Naive thymus-derived CD4-positive, alpha-beta T cell (primary cell): ENCODE measurements around the gene SELPLG. TPM values are rescaled to one million over a fixed set of nuclear protein-coding genes. Genes with fewer than 3 reads are reported as not detected.

Experiments used
- ATAC-seq: fragments of 150-1000 bp; cut with Tn5 transposase; 2 replicates; pipeline ENCODE4 v1.10.0; 2021; ENCODE audit warnings: mild to moderate bottlenecking, moderate library complexity
- CTCF ChIA-PET: fragments of 350-600 bp; sonication (Branson Sonifier 250); formaldehyde crosslinking; loops from one replicate; lab custom pipeline; 2021; ENCODE audit warnings: antibody characterized with exemption; lab: Charles Lee
- POLR2A ChIA-PET: fragments of 350-600 bp; sonication (Branson Sonifier 250); formaldehyde crosslinking; loops from one replicate; lab custom pipeline; 2021; ENCODE audit warnings: antibody characterized with exemption, inconsistent platforms; lab: Charles Lee
- DNase-seq, 9 donors: peaks; one replicate each; pipeline versions ENCODE4 v3.0.0 to v3.0.0-alpha.2; 2020 to 2022; ENCODE audit warnings: mixed read lengths in 1 of 9
- H3K27ac ChIP-seq: one replicate; pipeline ENCODE4 v1.7.0; 2013; ENCODE audit warnings: mild to moderate bottlenecking, low read depth, low read length, moderate library complexity
- H3K27me3 ChIP-seq, 2 donors: one replicate each; pipeline ENCODE4 v1.7.0; 2013; ENCODE audit warnings: low read length in 2 of 2, mild to moderate bottlenecking in 2 of 2, moderate library complexity in 2 of 2; ENCODE audit not compliant: control insufficient read depth in 2 of 2, insufficient read depth in 2 of 2
- H3K36me3 ChIP-seq, 3 experiments: 1 replicate in 2 of 3; 2 replicates in 1 of 3; pipeline ENCODE4 v1.7.0; 2013; ENCODE audit warnings: low read length in 3 of 3, mild to moderate bottlenecking in 3 of 3, moderate library complexity in 1 of 3; ENCODE audit not compliant: insufficient read depth in 3 of 3, control insufficient read depth in 2 of 3
- H3K4me1 ChIP-seq, 2 donors: one replicate each; pipeline ENCODE4 v1.7.0; 2013; ENCODE audit warnings: low read length in 2 of 2, mild to moderate bottlenecking in 2 of 2, moderate library complexity in 1 of 2; ENCODE audit not compliant: control insufficient read depth in 2 of 2, insufficient read depth in 2 of 2
- H3K4me3 ChIP-seq: 2 replicates; pipeline ENCODE4 v1.7.0; 2013; ENCODE audit warnings: mild to moderate bottlenecking, low read length
- H3K9me3 ChIP-seq, 3 experiments: 1 replicate in 2 of 3; 2 replicates in 1 of 3; pipeline ENCODE4 v1.7.0; 2013; ENCODE audit warnings: low read length in 3 of 3; ENCODE audit not compliant: control insufficient read depth in 2 of 3
- H3K27ac Mint-ChIP-seq, 9 donors: one replicate each; pipeline ENCODE4 v1.8.0; 2020 to 2022; ENCODE audit warnings: mixed read lengths in 9 of 9, mild to moderate bottlenecking in 8 of 9, moderate library complexity in 5 of 9, inconsistent platforms in 2 of 9
- H3K27me3 Mint-ChIP-seq, 5 donors: one replicate each; pipeline ENCODE4 v1.8.0; 2021 to 2022; ENCODE audit warnings: mixed read lengths in 5 of 5, mild to moderate bottlenecking in 1 of 5
- H3K36me3 Mint-ChIP-seq, 5 donors: one replicate each; pipeline ENCODE4 v1.8.0; 2020 to 2022; ENCODE audit warnings: mixed read lengths in 5 of 5, mild to moderate bottlenecking in 3 of 5, inconsistent platforms in 1 of 5
- H3K4me1 Mint-ChIP-seq, 7 donors: one replicate each; pipeline ENCODE4 v1.8.0; 2020 to 2022; ENCODE audit warnings: mixed read lengths in 7 of 7, mild to moderate bottlenecking in 3 of 7, inconsistent platforms in 1 of 7
- H3K4me3 Mint-ChIP-seq, 10 donors: one replicate each; pipeline ENCODE4 v1.8.0; 2020 to 2022; ENCODE audit warnings: mild to moderate bottlenecking in 10 of 10, mixed read lengths in 10 of 10, moderate library complexity in 6 of 10, inconsistent platforms in 2 of 10
- H3K9me3 Mint-ChIP-seq, 11 donors: one replicate each; pipeline ENCODE4 v1.8.0; 2020 to 2022; ENCODE audit warnings: mixed read lengths in 11 of 11, mild to moderate bottlenecking in 4 of 11, inconsistent platforms in 1 of 11, moderate library complexity in 1 of 11
- intact Hi-C, 2 donors: fragments of 100-400 bp; cut with micrococcal nuclease; formaldehyde crosslinking; loops; one replicate each; pipeline ENCODE4 v1.15.1; 2023
- polyA plus RNA-seq, 2 donors: library from polyadenylated mRNA; unstranded; fragments of 300-500 nt; fragmentation: Illumina TruSeq; gene quantifications; one replicate each; pipeline ENCODE4 v1.2.3, GENCODE V29; 2021
- total RNA-seq, 6 experiments: library from RNA in 5 of 6; stranded (reverse) in 5 of 6; gene quantifications; 1 replicate in 5 of 6; 2 replicates in 1 of 6; pipeline ENCODE4 v1.2.3 and lab custom pipeline; 2021 to 2026

Gene SELPLG
- total and polyA plus RNA-seq, 7 experiments from 2014 or later = 54.3 to 831 (median 161) TPM

- intact Hi-C loops = no loop called here
- H3K4me3 ChIP-seq = no peak overlapping the region
- Mint-ChIP-seq H3K27ac (peak overlapping the region; percentile 34 to 96 (median 77)), H3K4me1 (peaks cover 36 to 81% (median 69%) of the 10 kb centered on the region in 7 donors), H3K27me3 (no peaks in the 10 kb centered on the region), H3K4me3 (peak overlapping the region in 5 of 10 donors; percentile 0 to 22 (median 3)), H3K9me3 (peaks cover 0 to 1% (median 0%) of the 10 kb centered on the region in 11 donors), H3K36me3 (peaks cover 10 to 58% (median 25%) of the 10 kb centered on the region in 5 donors)
- ChIA-PET CTCF (no interaction called here), POLR2A (interaction anchor here (0.6 kb wide), 1 partner anchor 96 kb away, joined by 3 read pairs; no protein-coding TSS in a partner anchor)
- peak overlapping the region; percentile 89 for H3K27ac ChIP-seq
- no peak for ATAC-seq
- H3K27me3 ChIP-seq = no peaks in the 10 kb centered on the region
- no peaks in the 10 kb centered on the region for H3K9me3 ChIP-seq
- DNase-seq = no peak
- H3K4me1 ChIP-seq = peaks cover 46 to 68% of the 10 kb centered on the region in 2 donors
- peaks cover 20 to 76% (median 32%) of the 10 kb centered on the region in 3 experiments for H3K36me3 ChIP-seq
Observed at GRCh38 chr12:108625228-108625627, 8.5 kb downstream of the SELPLG start.

GRCh38 chr12:108623577-108623976, 10.1 kb downstream of the SELPLG start:
- ATAC-seq = no peak
- Mint-ChIP-seq H3K27me3 (no peaks in the 10 kb centered on the region), H3K4me1 (peaks cover 40 to 83% (median 69%) of the 10 kb centered on the region in 7 donors), H3K27ac (peak overlapping the region in 5 of 9 donors; percentile 36 to 93 (median 78)), H3K36me3 (peaks cover 10 to 53% (median 25%) of the 10 kb centered on the region in 5 donors), H3K4me3 (peak overlapping the region in 1 of 10 donors; percentile 32), H3K9me3 (peaks cover 0 to 2% (median 0%) of the 10 kb centered on the region in 11 donors)
- ChIA-PET CTCF (interaction anchor here (0.8 kb wide), 1 partner anchor 53 kb away, joined by 3 read pairs; no protein-coding TSS in a partner anchor), POLR2A (no interaction called here)
- DNase-seq = no peak
- H3K27me3 ChIP-seq = no peaks in the 10 kb centered on the region
- intact Hi-C loops = no loop called here
- H3K4me1 ChIP-seq = peaks cover 33 to 53% of the 10 kb centered on the region in 2 donors
- no peak overlapping the region for H3K4me3 ChIP-seq
- H3K27ac ChIP-seq = peak overlapping the region; percentile 61
- no peaks in the 10 kb centered on the region for H3K9me3 ChIP-seq
- peaks cover 20 to 78% (median 36%) of the 10 kb centered on the region in 3 experiments for H3K36me3 ChIP-seq

- H3K36me3 Mint-ChIP-seq = peaks cover 10 to 53% (median 25%) of the 10 kb centered on the region in 5 donors
Observed at GRCh38 chr12:108622921-108623514, 10.7 kb downstream of the SELPLG start.

GRCh38 chr12:108622421-108622820, 11.3 kb downstream of the SELPLG start:
- Histone ChIP-seq H3K4me3 (no peak overlapping the region), H3K4me1 (peaks cover 37 to 55% of the 10 kb centered on the region in 2 donors), H3K36me3 (peaks cover 20 to 70% (median 39%) of the 10 kb centered on the region in 3 experiments), H3K9me3 (no peaks in the 10 kb centered on the region), H3K27ac (peak overlapping the region; percentile 61), H3K27me3 (no peaks in the 10 kb centered on the region)
- ChIA-PET POLR2A (interaction anchor here (1.3 to 10.5 kb wide), 2 partner anchors 11 to 57 kb away, joined by 3 to 110 read pairs; partner anchors contain the start of genes ISCU and SELPLG), CTCF (interaction anchor here (0.7 to 8.1 kb wide), 2 partner anchors 9 to 182 kb away, joined by 3 to 149 read pairs; partner anchors contain the start of gene SELPLG)
- H3K4me3 Mint-ChIP-seq = peak overlapping the region in 6 of 10 donors; percentile 8 to 67 (median 23)
- no peaks in the 10 kb centered on the region for H3K27me3 Mint-ChIP-seq
- peaks cover 47 to 84% (median 72%) of the 10 kb centered on the region in 7 donors for H3K4me1 Mint-ChIP-seq
- peaks cover 0 to 4% (median 0%) of the 10 kb centered on the region in 11 donors for H3K9me3 Mint-ChIP-seq
- ATAC-seq = peak; percentile 72
- DNase-seq = peak in 1 of 9 donors; percentile 33
- H3K36me3 Mint-ChIP-seq = peaks cover 10 to 52% (median 25%) of the 10 kb centered on the region in 5 donors
- H3K27ac Mint-ChIP-seq = peak overlapping the region; percentile 22 to 97 (median 90)
- intact Hi-C loops = no loop called here

More at GRCh38 chr12:108622921-108623514, 10.7 kb downstream of the SELPLG start:
- no peaks in the 10 kb centered on the region for H3K9me3 ChIP-seq
- Mint-ChIP-seq H3K27me3 (no peaks in the 10 kb centered on the region), H3K9me3 (peaks cover 0 to 4% (median 0%) of the 10 kb centered on the region in 11 donors), H3K4me1 (peaks cover 41 to 83% (median 69%) of the 10 kb centered on the region in 7 donors), H3K4me3 (peak overlapping the region in 1 of 10 donors; percentile 67), H3K27ac (peak overlapping the region in 7 of 9 donors; percentile 22 to 93 (median 78))
- no peaks in the 10 kb centered on the region for H3K27me3 ChIP-seq
- H3K4me3 ChIP-seq = no peak overlapping the region
- H3K27ac ChIP-seq = peak overlapping the region; percentile 61
- intact Hi-C loops = no loop called here
- POLR2A ChIA-PET = interaction anchor here (1.3 to 10.5 kb wide), 2 partner anchors 10 to 57 kb away, joined by 3 to 110 read pairs; partner anchors contain the start of genes ISCU and SELPLG
- ATAC-seq (no peak), DNase-seq (no peak)
- H3K36me3 ChIP-seq = peaks cover 20 to 73% (median 39%) of the 10 kb centered on the region in 3 experiments
- H3K4me1 ChIP-seq = peaks cover 36 to 55% of the 10 kb centered on the region in 2 donors
- CTCF ChIA-PET = interaction anchor here (0.7 kb wide), 1 partner anchor 181 kb away, joined by 3 read pairs; no protein-coding TSS in a partner anchor

- peak overlapping the region; percentile 28 for H3K27ac ChIP-seq
- peaks cover 40 to 55% of the 10 kb centered on the region in 2 donors for H3K4me1 ChIP-seq
- H3K27me3 Mint-ChIP-seq = no peaks in the 10 kb centered on the region
- H3K4me3 Mint-ChIP-seq = peak overlapping the region in 2 of 10 donors; percentile 10 to 53
- no peaks in the 10 kb centered on the region for H3K27me3 ChIP-seq
- H3K4me1 Mint-ChIP-seq = peaks cover 59 to 91% (median 79%) of the 10 kb centered on the region in 7 donors
- H3K4me3 ChIP-seq = no peak overlapping the region
- H3K36me3 ChIP-seq = peaks cover 20 to 57% (median 39%) of the 10 kb centered on the region in 3 experiments
- peak overlapping the region; percentile 22 to 92 (median 82) for H3K27ac Mint-ChIP-seq
- H3K36me3 Mint-ChIP-seq = peaks cover 10 to 54% (median 30%) of the 10 kb centered on the region in 5 donors
- no peak for ATAC-seq
- H3K9me3 ChIP-seq = no peaks in the 10 kb centered on the region
- POLR2A ChIA-PET = interaction anchor here (0.8 to 10.5 kb wide), 5 partner anchors 10 to 55 kb away, joined by 3 to 110 read pairs (median 4); partner anchors contain the start of gene ISCU
- intact Hi-C loops = no loop called here
- CTCF ChIA-PET = interaction anchor here (6.6 to 8.1 kb wide), 2 partner anchors 10 to 53 kb away, joined by 119 to 149 read pairs; partner anchors contain the start of gene SELPLG
- no peak for DNase-seq
- H3K9me3 Mint-ChIP-seq = peaks cover 0 to 6% (median 0%) of the 10 kb centered on the region in 11 donors
Observed at GRCh38 chr12:108621161-108621560, 12.5 kb downstream of the SELPLG start.

GRCh38 chr12:108620236-108620879, 13.3 kb downstream of the SELPLG start:
- no peak overlapping the region for H3K4me3 Mint-ChIP-seq
- H3K27me3 Mint-ChIP-seq = no peaks in the 10 kb centered on the region
- H3K4me3 ChIP-seq = no peak overlapping the region
- intact Hi-C loops = no loop called here
- no peaks in the 10 kb centered on the region for H3K27me3 ChIP-seq
- H3K9me3 Mint-ChIP-seq = peaks cover 0 to 12% (median 0%) of the 10 kb centered on the region in 11 donors
- peaks cover 7 to 56% (median 31%) of the 10 kb centered on the region in 5 donors for H3K36me3 Mint-ChIP-seq
- H3K27ac ChIP-seq = no peak overlapping the region
- DNase-seq = no peak
- H3K4me1 ChIP-seq = peaks cover 35 to 49% of the 10 kb centered on the region in 2 donors
- H3K36me3 ChIP-seq = peaks cover 20 to 51% (median 34%) of the 10 kb centered on the region in 3 experiments
- peaks cover 53 to 86% (median 75%) of the 10 kb centered on the region in 7 donors for H3K4me1 Mint-ChIP-seq
- POLR2A ChIA-PET = interaction anchor here (0.8 to 10.5 kb wide), 5 partner anchors 11 to 54 kb away, joined by 3 to 110 read pairs (median 4); partner anchors contain the start of gene ISCU
- no peak for ATAC-seq
- H3K27ac Mint-ChIP-seq = peak overlapping the region in 8 of 9 donors; percentile 49 to 87 (median 82)
- CTCF ChIA-PET = interaction anchor here (3.0 to 8.1 kb wide), 3 partner anchors 11 to 52 kb away, joined by 9 to 149 read pairs (median 119); partner anchors contain the start of gene SELPLG
- no peaks in the 10 kb centered on the region for H3K9me3 ChIP-seq
